OCI-LY7 (cell line): ENCODE data around the gene DDI1. TPM values are rescaled to one million over a fixed set of nuclear protein-coding genes. Genes with fewer than 3 reads are reported as not detected.

Experiments
- BruUV-seq: library from RNA; stranded (reverse); fragments of 400-500 nt; replicated peaks from 2 replicates; lab custom pipeline; 2021; lab: Mats Ljungman, UMichigan
- CTCF ChIA-PET: fragments of 300-600 bp; sonication (Branson Sonifier 250); formaldehyde crosslinking; loops from one replicate; lab custom pipeline; 2022; ENCODE audit warnings: antibody characterized with exemption; ENCODE audit not compliant: unreplicated experiment; lab: Charles Lee
- POLR2A ChIA-PET: fragments of 300-600 bp; sonication (Branson Sonifier 250); formaldehyde crosslinking; loops from one replicate; lab custom pipeline; 2022; ENCODE audit warnings: antibody characterized with exemption; lab: Charles Lee
- DNase-seq: peaks from one replicate; pipeline ENCODE4 v3.0.0-alpha.2; 2015; ENCODE audit warnings: low spot score
- H2AFZ ChIP-seq: fragments of 200-600 bp; sonication (generic), shearing (Covaris generic); 2 replicates; pipeline ENCODE4 v1.6.1; 2014; ENCODE audit warnings: mild to moderate bottlenecking, antibody characterized with exemption, low read length, moderate library complexity
- H3K27ac ChIP-seq: fragments of 200-600 bp; sonication (generic); 2 replicates; pipeline ENCODE4 v1.5.1; 2014; ENCODE audit warnings: mixed run types, low read depth, mild to moderate bottlenecking, moderate library complexity, low read length, inconsistent platforms; ENCODE audit not compliant: poor library complexity, severe bottlenecking
- H3K36me3 ChIP-seq: fragments of 200-600 bp; sonication (generic); 2 replicates; pipeline ENCODE4 v1.6.1; 2014; ENCODE audit warnings: mild to moderate bottlenecking, antibody characterized with exemption, low read length, moderate library complexity, mixed read lengths; ENCODE audit not compliant: insufficient read depth
- H3K4me1 ChIP-seq: fragments of 200-600 bp; sonication (generic); 2 replicates; pipeline ENCODE4 v1.5.1; 2014; ENCODE audit warnings: mild to moderate bottlenecking, low read length; ENCODE audit not compliant: insufficient read depth, poor library complexity, severe bottlenecking
- H3K4me2 ChIP-seq: fragments of 200-600 bp; sonication (generic); 2 replicates; pipeline ENCODE4 v1.6.1; 2014; ENCODE audit warnings: mild to moderate bottlenecking, low read length
- H3K4me3 ChIP-seq: fragments of 200-600 bp; sonication (generic); 2 replicates; pipeline ENCODE4 v1.5.1; 2014; ENCODE audit warnings: mild to moderate bottlenecking, low read depth, low read length; ENCODE audit not compliant: poor library complexity, severe bottlenecking
- H3K79me2 ChIP-seq: fragments of 200-600 bp; sonication (generic); 2 replicates; pipeline ENCODE4 v1.6.1; 2016; ENCODE audit warnings: low read depth, mild to moderate bottlenecking, low read length, moderate library complexity, mixed read lengths; ENCODE audit not compliant: insufficient read depth
- H3K9me2 ChIP-seq: fragments of 200-600 bp; sonication (generic); 2 replicates; pipeline ENCODE4 v1.6.1; 2016; ENCODE audit warnings: mild to moderate bottlenecking, low read length, mixed read lengths; ENCODE audit not compliant: insufficient read depth
- H3K9me3 ChIP-seq: fragments of 200-600 bp; sonication (generic); 2 replicates; pipeline ENCODE4 v1.6.1; 2014; ENCODE audit warnings: mild to moderate bottlenecking, mixed run types, low read length, mixed read lengths
- H4K20me1 ChIP-seq: fragments of 200-600 bp; sonication (generic); 2 replicates; pipeline ENCODE4 v1.6.1; 2014; ENCODE audit warnings: mild to moderate bottlenecking, antibody characterized with exemption, low read length, moderate library complexity, mixed read lengths; ENCODE audit not compliant: insufficient read depth
- EZH2phosphoT487 ChIP-seq: fragments of 200-600 bp; sonication (generic); IDR thresholded peaks from 2 replicates; pipeline ENCODE4 v1.6.1; 2018; ENCODE audit warnings: low read depth, borderline replicate concordance, mild to moderate bottlenecking, mixed run types, antibody characterized with exemption, low read length, moderate library complexity, mixed read lengths
- intact Hi-C: fragments of 100-400 bp; cut with micrococcal nuclease; formaldehyde crosslinking; loops from one replicate; pipeline ENCODE4 v1.10.0; 2022; ENCODE audit not compliant: unreplicated experiment
- total RNA-seq, 2 experiments: library from RNA; depleted of rRNA in 1 of 2; stranded (reverse); fragments of >200 nt in 1 of 2; shearing (Covaris generic) in 1 of 2; gene quantifications; 2 replicates each; pipeline ENCODE4 v1.2.3, GENCODE V29; 2014 to 2022
- TF ChIP-seq, protein P1 (sequence below): fragments of 200-600 bp; sonication (generic); conservative IDR thresholded peaks from 2 replicates; pipeline ENCODE4 v1.5.1; 2014; ENCODE audit warnings: mild to moderate bottlenecking, antibody characterized with exemption, low read length, moderate library complexity, mixed read lengths

The DDI1 gene
- total RNA-seq, 2 experiments from 2014 or later = not detected

DNA sequence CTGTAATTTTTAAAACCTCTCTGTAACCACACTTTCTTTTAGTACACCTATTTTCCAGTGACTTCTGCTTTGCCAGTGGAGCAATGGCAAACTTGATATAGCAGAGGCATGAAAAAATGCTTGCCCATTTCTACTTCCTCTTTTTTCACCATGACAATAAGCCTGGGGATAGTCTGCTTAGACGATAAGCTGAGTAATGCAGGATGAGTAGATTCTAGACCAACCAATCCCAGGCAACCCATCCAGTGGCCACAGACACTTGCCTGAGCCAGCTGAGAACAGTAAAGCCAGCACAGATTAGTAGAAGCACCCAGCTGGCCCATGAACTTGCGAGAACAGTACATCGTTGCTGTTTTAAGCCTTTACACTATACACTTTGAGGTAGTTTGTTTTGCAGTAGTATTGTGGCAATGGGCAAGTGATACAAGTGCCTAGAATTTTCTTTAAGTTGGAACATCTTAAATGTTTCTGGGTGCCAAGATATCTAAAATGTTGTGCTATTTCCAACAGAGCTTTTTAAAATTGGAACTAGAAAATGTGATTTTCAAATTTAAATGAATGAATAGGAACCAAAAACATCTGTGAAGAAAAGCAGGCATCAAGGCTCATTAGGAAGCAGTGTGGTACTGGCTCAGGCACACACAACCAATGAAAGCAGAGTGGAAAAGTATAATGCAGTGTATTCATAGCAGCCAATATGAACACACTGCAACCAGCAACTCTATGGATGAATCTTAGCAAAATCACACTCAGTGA is 37.7 kb downstream of the DDI1 start:
- POLR2A ChIA-PET = interaction anchor here (0.8 to 0.9 kb wide), 2 partner anchors 10 to 53 kb away, joined by 3 read pairs; no protein-coding TSS in a partner anchor
- H3K36me3 ChIP-seq = no peaks in the 10 kb centered on the region
- no peak overlapping the region for H3K27ac ChIP-seq
- H4K20me1 ChIP-seq = peaks cover 3% of the 10 kb centered on the region; the same call in 1 of the 2 replicates
- H3K9me3 ChIP-seq = no peaks in the 10 kb centered on the region
- H3K79me2 ChIP-seq = no peaks in the 10 kb centered on the region
- no peaks in the 10 kb centered on the region for H3K4me1 ChIP-seq
- H3K9me2 ChIP-seq = no peaks in the 10 kb centered on the region
- no TSS peak for BruUV-seq
- CTCF ChIA-PET = no interaction called here
- DNase-seq = peak; percentile 30
- intact Hi-C loops = no loop called here
- H2AFZ ChIP-seq = no peak overlapping the region
- H3K4me2 ChIP-seq = peak overlapping the region; percentile 11; the same call in 1 of the 2 replicates
- H3K4me3 ChIP-seq = no peak overlapping the region
- TF ChIP-seq, protein P1, sequence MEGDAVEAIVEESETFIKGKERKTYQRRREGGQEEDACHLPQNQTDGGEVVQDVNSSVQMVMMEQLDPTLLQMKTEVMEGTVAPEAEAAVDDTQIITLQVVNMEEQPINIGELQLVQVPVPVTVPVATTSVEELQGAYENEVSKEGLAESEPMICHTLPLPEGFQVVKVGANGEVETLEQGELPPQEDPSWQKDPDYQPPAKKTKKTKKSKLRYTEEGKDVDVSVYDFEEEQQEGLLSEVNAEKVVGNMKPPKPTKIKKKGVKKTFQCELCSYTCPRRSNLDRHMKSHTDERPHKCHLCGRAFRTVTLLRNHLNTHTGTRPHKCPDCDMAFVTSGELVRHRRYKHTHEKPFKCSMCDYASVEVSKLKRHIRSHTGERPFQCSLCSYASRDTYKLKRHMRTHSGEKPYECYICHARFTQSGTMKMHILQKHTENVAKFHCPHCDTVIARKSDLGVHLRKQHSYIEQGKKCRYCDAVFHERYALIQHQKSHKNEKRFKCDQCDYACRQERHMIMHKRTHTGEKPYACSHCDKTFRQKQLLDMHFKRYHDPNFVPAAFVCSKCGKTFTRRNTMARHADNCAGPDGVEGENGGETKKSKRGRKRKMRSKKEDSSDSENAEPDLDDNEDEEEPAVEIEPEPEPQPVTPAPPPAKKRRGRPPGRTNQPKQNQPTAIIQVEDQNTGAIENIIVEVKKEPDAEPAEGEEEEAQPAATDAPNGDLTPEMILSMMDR = no peak
- TF ChIP-seq EZH2phosphoT487 = no peak

DNA sequence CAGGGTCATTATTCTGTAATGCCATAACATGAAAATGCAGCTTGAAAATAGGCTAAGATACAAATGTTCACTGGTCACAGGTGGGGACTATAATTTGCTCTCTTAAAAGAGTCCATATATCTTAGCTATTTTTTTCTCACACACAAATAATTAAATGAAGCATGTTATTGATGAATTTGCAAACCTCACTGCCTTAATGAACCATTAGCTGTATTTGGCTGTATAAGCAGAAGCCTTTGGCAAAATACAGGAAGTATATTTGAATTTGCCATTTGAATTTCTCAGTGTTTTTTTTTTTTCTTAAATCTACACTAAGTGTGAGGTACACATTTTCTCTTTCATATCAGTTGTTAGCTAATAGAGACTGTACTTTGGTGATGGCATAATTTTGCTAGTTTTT is 38.7 kb downstream of the DDI1 start:
- no TSS peak for BruUV-seq
- Histone ChIP-seq H3K9me2 (no peaks in the 10 kb centered on the region), H3K4me1 (no peaks in the 10 kb centered on the region), H2AFZ (no peak overlapping the region), H3K4me2 (no peak overlapping the region), H3K79me2 (no peaks in the 10 kb centered on the region), H3K9me3 (no peaks in the 10 kb centered on the region), H3K36me3 (no peaks in the 10 kb centered on the region), H4K20me1 (peaks cover 3% of the 10 kb centered on the region; the same call in 1 of the 2 replicates), H3K27ac (no peak overlapping the region), H3K4me3 (no peak overlapping the region)
- TF ChIP-seq, protein P1 = no peak
- no peak for TF ChIP-seq EZH2phosphoT487
- ChIA-PET CTCF (no interaction called here), POLR2A (interaction anchor here (0.6 to 1.0 kb wide), 3 partner anchors 21 to 518 kb away, joined by 3 read pairs; no protein-coding TSS in a partner anchor)
- DNase-seq = no peak
- intact Hi-C loops = no loop called here

DNA sequence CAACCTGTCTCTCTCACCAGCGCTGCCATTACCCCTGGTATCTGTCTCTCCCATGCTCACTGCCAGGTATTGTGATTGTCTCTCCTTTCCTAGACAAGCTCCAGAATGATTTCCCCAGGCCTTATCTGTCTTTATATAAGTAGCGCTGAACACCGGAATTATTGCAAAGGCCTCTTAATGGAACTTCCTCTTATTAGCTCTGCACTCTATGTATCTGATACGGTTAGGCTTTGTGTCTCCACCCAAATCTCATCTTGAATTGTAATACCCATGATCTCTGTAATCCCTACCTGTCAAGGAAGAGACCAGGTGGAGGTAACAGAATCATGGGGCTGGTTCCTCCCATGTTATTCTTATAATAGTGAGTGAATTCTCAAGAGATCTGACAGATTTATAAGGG is 39.3 kb downstream of the DDI1 start:
- Histone ChIP-seq H3K27ac (no peak overlapping the region), H3K4me2 (no peak overlapping the region), H3K9me2 (no peaks in the 10 kb centered on the region), H2AFZ (no peak overlapping the region), H3K79me2 (no peaks in the 10 kb centered on the region), H3K36me3 (no peaks in the 10 kb centered on the region), H3K4me1 (no peaks in the 10 kb centered on the region), H4K20me1 (peaks cover 3% of the 10 kb centered on the region; the same call in 1 of the 2 replicates), H3K9me3 (no peaks in the 10 kb centered on the region), H3K4me3 (no peak overlapping the region)
- CTCF ChIA-PET = no interaction called here
- intact Hi-C loops = no loop called here
- POLR2A ChIA-PET = interaction anchor here (1.0 kb wide), 1 partner anchor 20 kb away, joined by 3 read pairs; no protein-coding TSS in a partner anchor
- no TSS peak for BruUV-seq
- DNase-seq = no peak
- TF ChIP-seq, protein P1 = no peak
- TF ChIP-seq EZH2phosphoT487 = no peak
